ENCODE data around the gene SLAMF7. TPM values are rescaled to one million over a fixed set of nuclear protein-coding genes. Genes with fewer than 3 reads are reported as not detected.

Gene SLAMF7
- total and polyA plus RNA-seq, 10 of the 15 experiments (the other 5 are each of a cell fraction or from before 2014, with no cell fraction given) = 66.6 to 284 (median 108) TPM

- FAIRE-seq = no peak
- BruUV-seq (replicated peaks) = TSS peak; percentile 55
- RAD21 ChIA-PET (ENCODE audit: unreplicated experiment) = interaction anchor here (0.6 to 4.9 kb wide), 23 partner anchors 8 to 168 kb away, joined by 3 to 74 read pairs (median 5); partner anchors contain the start of genes SLAMF1 and SLAMF7
- no peaks in the 10 kb centered on the region; a peak in 2 of 4 replicates for H3K36me3 ChIP-seq (ENCODE audit: control insufficient read depth in 2 of 2, insufficient read depth in 2 of 2, low read length in 1 of 2)
- SMC1A ChIA-PET (ENCODE audit: uncharacterized antibody, unreplicated experiment) = interaction anchor here (0.6 to 7.1 kb wide), 27 partner anchors 11 to 280 kb away, joined by 3 to 149 read pairs (median 5); partner anchors contain the start of genes SLAMF1 and SLAMF7
- H3K79me2 ChIP-seq (ENCODE audit: control insufficient read depth, insufficient read depth, low read length) = peaks cover 65% of the 10 kb centered on the region
- DNase-seq (ENCODE audit: low read depth, low spot score) = no peak
- in situ Hi-C loops (cut with MboI) = no loop called here
- peak within 1 kb of the TSS; percentile 100 for H3K9ac ChIP-seq (ENCODE audit: control insufficient read depth, insufficient read depth, low read length)
- ATAC-seq = peak; percentile 56
- H2AFZ ChIP-seq (ENCODE audit: control insufficient read depth, low read depth, low read length) = no peak within 1 kb of the TSS
- H3K4me1 ChIP-seq (ENCODE audit: control insufficient read depth, insufficient read depth, low read length) = peaks cover 18% of the 10 kb centered on the region
- intact Hi-C loops (cut with micrococcal nuclease; ENCODE audit: unreplicated experiment) = loop anchor here (1.0 to 5.0 kb wide), 3 partner anchors 15 to 34 kb away; no protein-coding TSS in a partner anchor
- CTCF ChIA-PET = interaction anchor here (1.0 to 6.8 kb wide), 15 partner anchors 13 to 240 kb away, joined by 3 to 102 read pairs (median 8); no protein-coding TSS in a partner anchor
- H3K4me3 ChIP-seq = peak within 1 kb of the TSS; percentile 93
- H4K20me1 ChIP-seq (ENCODE audit: control insufficient read depth, insufficient read depth) = no peaks in the 10 kb centered on the region
- no peaks in the 10 kb centered on the region for H3K27me3 ChIP-seq (replicated peaks in 1 of 2; ENCODE audit: control insufficient read depth in 2 of 2, insufficient read depth in 2 of 2, low read length in 1 of 2)
- peak within 1 kb of the TSS; percentile 88 for H3K4me2 ChIP-seq (ENCODE audit: control insufficient read depth, insufficient read depth)
- POLR2A ChIA-PET = interaction anchor here (0.7 to 5.8 kb wide), 16 partner anchors 14 to 334 kb away, joined by 3 to 73 read pairs (median 6); partner anchors contain the start of genes SLAMF1 and USF1
- WGBS (ENCODE audit: insufficient coverage, insufficient replicate concordance, low lambda C conversion rate, missing lambda C conversion rate) = 1% methylated on average over 9 of the region's 9 CpGs
- no peaks in the 10 kb centered on the region for H3K9me3 ChIP-seq (replicated peaks; ENCODE audit: control insufficient read depth, insufficient read depth, low read length)
- H3K27ac ChIP-seq (ENCODE audit: control insufficient read depth, insufficient read depth) = peak within 1 kb of the TSS; percentile 100
- no peak for TF ChIP-seq BACH1 (IDR thresholded peaks at IDR 0.05; ENCODE audit: borderline replicate concordance)
- 0 out of 2 replicates have a peak, but pooled peaks have one; percentile 30 for TF ChIP-seq HSF1 (IDR thresholded peaks at IDR 0.05; ENCODE audit: low read depth, low read length)
- peak; percentile 84 for TF ChIP-seq MEF2A (IDR thresholded peaks at IDR 0.05; ENCODE audit: insufficient read depth, low read depth, low read length)
- peak; percentile 97 for TF ChIP-seq IKZF1 (conservative IDR thresholded peaks at IDR 0.05)
- no peak for TF ChIP-seq BMI1 (IDR thresholded peaks at IDR 0.05; ENCODE audit: borderline replicate concordance)
- TF ChIP-seq WRNIP1 (IDR thresholded peaks at IDR 0.05; ENCODE audit: borderline replicate concordance, low read depth, low read length) = 0 out of 2 replicates have a peak, but pooled peaks have one; percentile 10
- 0 out of 2 replicates have a peak, but pooled peaks have one; percentile 19 for TF ChIP-seq ZBED1 (IDR thresholded peaks at IDR 0.05; ENCODE audit: borderline replicate concordance)
- peak; percentile 80; the same call in 1 of the 2 replicates for TF ChIP-seq NFIC (IDR thresholded peaks at IDR 0.05; ENCODE audit: low read depth, low read length)
- peak; percentile 89; the same call in 1 of the 2 replicates for TF ChIP-seq POLR2AphosphoS5 (IDR thresholded peaks at IDR 0.05; ENCODE audit: low read length)
- TF ChIP-seq SRF (IDR thresholded peaks at IDR 0.05; ENCODE audit: low read depth in 2 of 2, low read length in 2 of 2) = peak; percentile 82 to 98
- no peak for TF ChIP-seq CHD1 (IDR thresholded peaks at IDR 0.05; ENCODE audit: low read depth, low read length)
- TF ChIP-seq EZH2 (IDR thresholded peaks at IDR 0.05; ENCODE audit: borderline replicate concordance, control insufficient read depth, low read depth, low read length) = no peak
- TF ChIP-seq MEF2B (IDR thresholded peaks at IDR 0.05; ENCODE audit: partially characterized antibody, poor library complexity, severe bottlenecking) = peak; percentile 81
- TF ChIP-seq IKZF2 (IDR thresholded peaks at IDR 0.05) = peak; percentile 91 to 94
- peak; percentile 24 for TF ChIP-seq CUX1 (IDR thresholded peaks at IDR 0.05; ENCODE audit: insufficient replicate concordance, low read depth, low read length)
- TF ChIP-seq ZNF207 (IDR thresholded peaks at IDR 0.05; ENCODE audit: borderline replicate concordance) = peak; percentile 40; the same call in 1 of the 2 replicates
Observed at GRCh38 chr1:160711602-160712311, 27.3 kb upstream of the SLAMF7 start, which contains the start of gene CD48. CD48 (minus strand) TSS chr1:160711822; CDS start chr1:160711763, 59 bp downstream.

Data from GM12878 (cell line).